ENCODE results near the gene MASP1. TPM values are rescaled to one million over a fixed set of nuclear protein-coding genes. Genes with fewer than 3 reads are reported as not detected.

The MASP1 gene
- not detected in 3 replicates for polyA plus RNA-seq
- polyA plus RNA-seq (2011; ENCODE audit: low read depth) = not detected
- polyA plus RNA-seq (2011; cell fraction: cytosol; rRNA removed) = not detected in 2 replicates
- polyA plus RNA-seq (2011; cell fraction: nucleus; rRNA removed) = not detected in 2 replicates
- not detected in 2 replicates for polyA plus RNA-seq (2012; ENCODE audit: low replicate concordance)
- polyA minus RNA-seq = 0.30 TPM in 1 of 3 replicates, not detected in the others
- not detected for polyA minus RNA-seq (2011; cell fraction: cytosol; rRNA and poly(A)+ RNA removed)
- polyA minus RNA-seq (2011; cell fraction: nucleus; rRNA and poly(A)+ RNA removed) = not detected in 2 replicates

GRCh38 chr3:187291512-187292132 lies at the start of gene MASP1:
Gene MASP1 (minus strand): TSS chr3:187291737. CDS start chr3:187291632, 105 bp downstream.
- H3K9ac ChIP-seq (ENCODE audit: control insufficient read depth, extremely low read depth, insufficient read depth, low read length) = no peak within 1 kb of the TSS
- H3K4me2 ChIP-seq (ENCODE audit: control insufficient read depth, extremely low read depth, insufficient read depth, low read depth, low read length) = no peak within 1 kb of the TSS

GRCh38 chr3:187340578-187340977 lies 49.0 kb upstream of the MASP1 start:
- Histone ChIP-seq H3K9me3 (ENCODE audit: control insufficient read depth, low read depth, low read length) (no peaks in the 10 kb centered on the region), H3K9me1 (ENCODE audit: control insufficient read depth, extremely low read depth, insufficient read depth, low read length) (no peaks in the 10 kb centered on the region), H3K9ac (ENCODE audit: control insufficient read depth, extremely low read depth, insufficient read depth, low read length) (no peak overlapping the region), H3K36me3 (ENCODE audit: control insufficient read depth in 2 of 2, extremely low read depth in 1 of 2, insufficient read depth in 2 of 2, low read length in 2 of 2) (no peaks in the 10 kb centered on the region), H4K20me1 (ENCODE audit: control insufficient read depth, extremely low read depth, insufficient read depth, low read length) (no peaks in the 10 kb centered on the region), H3K4me2 (ENCODE audit: control insufficient read depth, extremely low read depth, insufficient read depth, low read depth, low read length) (no peak overlapping the region), H3K27me3 (ENCODE audit: control insufficient read depth, extremely low read depth, insufficient read depth, low read length) (no peaks in the 10 kb centered on the region), H3K4me3 (ENCODE audit: control insufficient read depth in 2 of 3, extremely low read depth in 1 of 3, insufficient read depth in 2 of 3, low read depth in 1 of 3, low read length in 3 of 3) (no peak overlapping the region), H3K79me2 (ENCODE audit: control insufficient read depth, insufficient read depth, low read length) (no peaks in the 10 kb centered on the region), H3K27ac (ENCODE audit: control insufficient read depth, insufficient read depth, low read length) (no peak overlapping the region), H3K4me1 (ENCODE audit: control insufficient read depth, extremely low read depth, insufficient read depth, low read length) (no peaks in the 10 kb centered on the region), H2AFZ (ENCODE audit: control insufficient read depth, low read length) (no peak overlapping the region)
- TF ChIP-seq CTCF (optimal IDR thresholded peaks at IDR 0.05 in 1 of 3, IDR thresholded peaks at IDR 0.05 in 1 of 3, conservative IDR thresholded peaks at IDR 0.05 in 1 of 3; ENCODE audit: extremely low read depth in 1 of 3, insufficient read depth in 2 of 3, low read length in 3 of 3) (no peak), EZH2 (IDR thresholded peaks at IDR 0.05; ENCODE audit: low read length) (no peak)
- dilution Hi-C loops (cut with MboI; ENCODE audit: extremely low pct_ligation_motif_present, low sequenced_read_pairs) = no loop called here
- no peak for FAIRE-seq
- no peak for DNase-seq (ENCODE audit: low read depth, low spot score)

More at GRCh38 chr3:187291512-187292132, at the start of gene MASP1:
- no peaks in the 10 kb centered on the region for H4K20me1 ChIP-seq (ENCODE audit: control insufficient read depth, extremely low read depth, insufficient read depth, low read length)
- H3K4me3 ChIP-seq (ENCODE audit: control insufficient read depth in 2 of 3, extremely low read depth in 1 of 3, insufficient read depth in 2 of 3, low read depth in 1 of 3, low read length in 3 of 3) = no peak within 1 kb of the TSS
- H2AFZ ChIP-seq (ENCODE audit: control insufficient read depth, low read length) = no peak within 1 kb of the TSS
- no peaks in the 10 kb centered on the region for H3K36me3 ChIP-seq (ENCODE audit: control insufficient read depth in 2 of 2, extremely low read depth in 1 of 2, insufficient read depth in 2 of 2, low read length in 2 of 2)
- DNase-seq (ENCODE audit: low read depth, low spot score) (no peak), FAIRE-seq (no peak)
- no peaks in the 10 kb centered on the region for H3K4me1 ChIP-seq (ENCODE audit: control insufficient read depth, extremely low read depth, insufficient read depth, low read length)
- dilution Hi-C loops (cut with MboI; ENCODE audit: extremely low pct_ligation_motif_present, low sequenced_read_pairs) = no loop called here
- peaks cover 35% of the 10 kb centered on the region for H3K27me3 ChIP-seq (ENCODE audit: control insufficient read depth, extremely low read depth, insufficient read depth, low read length)
- no peaks in the 10 kb centered on the region for H3K79me2 ChIP-seq (ENCODE audit: control insufficient read depth, insufficient read depth, low read length)
- no peaks in the 10 kb centered on the region for H3K9me1 ChIP-seq (ENCODE audit: control insufficient read depth, extremely low read depth, insufficient read depth, low read length)
- TF ChIP-seq CTCF (optimal IDR thresholded peaks at IDR 0.05 in 1 of 3, IDR thresholded peaks at IDR 0.05 in 1 of 3, conservative IDR thresholded peaks at IDR 0.05 in 1 of 3; ENCODE audit: extremely low read depth in 1 of 3, insufficient read depth in 2 of 3, low read length in 3 of 3) (no peak), EZH2 (IDR thresholded peaks at IDR 0.05; ENCODE audit: low read length) (no peak)
- H3K9me3 ChIP-seq (ENCODE audit: control insufficient read depth, low read depth, low read length) = no peaks in the 10 kb centered on the region
- no peak within 1 kb of the TSS for H3K27ac ChIP-seq (ENCODE audit: control insufficient read depth, insufficient read depth, low read length)
